Right ventricle myocardium superior (tissue), 1 donor: ENCODE results near the gene TENT4A. TPM values are rescaled to one million over a fixed set of nuclear protein-coding genes. Genes with fewer than 3 reads are reported as not detected.
"Not testable (repeated sequence)": the region's sequence is repeated elsewhere in the genome, so short reads cannot be mapped to it uniquely, and the experiment has no call there.

Experiments
- ATAC-seq: fragments of 200-7000 bp; cut with Tn5 transposase; one replicate; pipeline ENCODE4 v1.9.1; 2020; ENCODE audit warnings: mild to moderate bottlenecking; ENCODE audit not compliant: poor library complexity
- DNase-seq: peaks from one replicate; pipeline ENCODE4 v3.0.0-alpha.2; 2020
- intact Hi-C: fragments of 100-400 bp; cut with DNase I; formaldehyde crosslinking; loops from one replicate; pipeline ENCODE4 v1.11.2; 2022
- long read RNA-seq: library from polyadenylated mRNA; unstranded; transcript quantifications from one replicate; pipeline ENCODE4 v2.0.0, GENCODE V29; 2021
- total RNA-seq: library from RNA; stranded (reverse); fragmentation: NEBNext Ultra II Directional; extraction: Animal tissue kit (Norgen Biotek cat#: 25700); gene quantifications from one replicate; pipeline ENCODE4 v1.2.1, GENCODE V29; 2021
- donor health status: DM: no; HTN: yes; CAD: no; lungs with severe emphysema.

TENT4A gene
- 10.8 TPM for total RNA-seq
- long read RNA-seq, full-length matches to known transcripts, result 12 of 30 reads
- long read RNA-seq, partial matches to known transcripts, result 13 of 30 reads
- long read RNA-seq, other reads (novel, unspliced or antisense), result 5 of 30 reads

GRCh38 chr5:6713274-6714225 lies at the start of gene TENT4A:
Gene TENT4A, plus strand, starts transcription at chr5:6713432. Its CDS starts 552 bp downstream, at chr5:6713984.
- intact Hi-C loops, result loop anchor here (2.0 kb wide), 1 partner anchor 81 kb away; the partner anchor contains the start of genes NSUN2 and SRD5A1
- DNase-seq, result peak; percentile 77
- ATAC-seq, result no peak

- intact Hi-C loops, result no loop called here
- no peak for DNase-seq
- ATAC-seq, result no peak
These were observed 46.5 kb upstream of the TENT4A start for GRCh38 chr5:6666762-6667161.

GRCh38 chr5:6667648-6668047 lies 45.6 kb upstream of the TENT4A start:
- ATAC-seq (no peak), DNase-seq (no peak)
- intact Hi-C loops, result no loop called here

- intact Hi-C loops, DNase-seq, ATAC-seq: not testable (repeated sequence)
These were observed 44.5 kb upstream of the TENT4A start for GRCh38 chr5:6668717-6669116.

DNA sequence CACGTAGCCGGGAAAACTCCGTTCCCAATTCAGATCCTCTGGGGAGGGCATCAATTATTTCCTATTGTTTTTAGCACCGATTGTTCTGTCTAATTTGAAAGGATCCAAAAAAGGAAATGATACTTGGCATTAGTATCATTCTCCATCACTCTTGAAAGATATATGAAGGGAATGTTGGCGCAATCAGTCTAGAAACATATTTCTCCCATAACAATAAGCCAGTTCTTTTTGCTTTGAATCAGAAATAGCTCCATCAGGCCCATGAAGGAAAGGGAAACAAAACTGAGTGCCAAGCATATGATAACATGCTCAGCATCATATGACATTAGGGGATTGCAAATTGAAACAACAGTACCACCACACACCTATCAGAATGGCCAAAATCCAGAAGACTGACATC lies 40.2 kb upstream of the TENT4A start:
- intact Hi-C loops, result no loop called here
- DNase-seq (no peak), ATAC-seq (no peak)

- no peak for DNase-seq
- intact Hi-C loops, result no loop called here
- ATAC-seq, result no peak
These were observed 39.3 kb upstream of the TENT4A start for GRCh38 chr5:6673963-6674362.

DNA sequence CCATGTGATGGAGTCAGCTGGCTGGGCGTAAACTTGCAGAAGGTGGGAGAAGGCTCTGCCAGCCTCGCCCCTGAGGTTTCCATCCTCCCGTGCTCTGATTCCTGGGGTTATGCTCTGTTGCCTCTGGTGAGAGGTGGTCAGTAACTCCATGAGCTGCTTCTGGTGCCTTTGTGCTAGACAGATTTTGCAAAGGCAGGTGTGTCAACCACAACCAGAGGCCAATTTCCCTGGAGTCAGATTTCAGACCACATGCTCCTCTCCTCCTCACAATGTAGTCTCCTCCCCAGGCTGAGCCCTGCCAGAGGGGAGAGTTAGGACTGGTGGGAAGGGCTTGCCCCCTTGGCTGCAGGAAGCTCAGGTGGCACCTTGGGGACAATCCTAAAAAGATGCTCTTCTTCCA lies 38.8 kb upstream of the TENT4A start:
- intact Hi-C loops, result no loop called here
- DNase-seq, result no peak
- ATAC-seq, result no peak

DNA sequence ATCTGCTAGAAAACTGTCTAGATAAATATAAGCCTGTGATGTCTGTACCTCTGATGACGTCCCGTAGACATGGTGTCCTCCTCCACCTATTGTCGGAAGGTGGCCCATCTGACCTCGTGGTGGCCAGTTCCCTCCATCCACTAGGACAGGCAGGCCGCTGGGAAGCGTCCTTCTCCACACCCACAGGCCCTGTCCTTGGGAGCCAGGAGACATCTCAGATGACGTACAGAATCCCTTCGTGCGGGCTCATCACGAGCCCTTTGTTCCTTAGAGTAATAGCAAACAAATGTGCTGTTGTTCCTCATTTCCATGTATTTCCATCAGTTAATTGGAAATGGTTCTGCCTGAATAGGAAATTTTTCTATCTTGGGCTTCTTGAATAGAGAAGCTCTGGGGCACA lies 38.3 kb upstream of the TENT4A start:
- ATAC-seq, result no peak
- no peak for DNase-seq

GRCh38 chr5:6675784-6676491 lies 37.3 kb upstream of the TENT4A start:
- ATAC-seq (no peak), DNase-seq (no peak)
- intact Hi-C loops, result no loop called here

More for the DNA sequence above, 38.3 kb upstream of the TENT4A start:
- intact Hi-C loops, result no loop called here

DNA sequence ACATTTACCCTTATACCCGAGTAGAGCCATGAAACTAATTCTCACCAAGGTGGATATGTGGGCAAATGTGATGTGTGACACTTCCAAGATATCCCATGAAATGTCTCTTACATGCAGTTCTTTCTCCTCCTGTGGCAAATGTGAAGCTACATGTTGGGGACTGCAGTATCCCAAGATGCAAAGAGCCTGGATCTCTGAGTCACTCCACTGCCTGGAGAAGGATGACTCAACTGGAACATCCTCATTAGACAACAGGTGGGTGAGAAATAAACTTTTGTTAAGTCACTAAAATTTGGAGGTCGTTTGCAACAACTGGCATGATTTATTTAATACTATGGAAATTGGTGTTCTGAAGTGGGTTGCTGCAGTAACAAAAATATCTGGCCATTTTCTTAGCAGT lies 36.5 kb upstream of the TENT4A start:
- intact Hi-C loops, result no loop called here
- DNase-seq (no peak), ATAC-seq (no peak)

GRCh38 chr5:6678385-6678784 lies 34.8 kb upstream of the TENT4A start:
- ATAC-seq, result no peak
- no peak for DNase-seq

DNA sequence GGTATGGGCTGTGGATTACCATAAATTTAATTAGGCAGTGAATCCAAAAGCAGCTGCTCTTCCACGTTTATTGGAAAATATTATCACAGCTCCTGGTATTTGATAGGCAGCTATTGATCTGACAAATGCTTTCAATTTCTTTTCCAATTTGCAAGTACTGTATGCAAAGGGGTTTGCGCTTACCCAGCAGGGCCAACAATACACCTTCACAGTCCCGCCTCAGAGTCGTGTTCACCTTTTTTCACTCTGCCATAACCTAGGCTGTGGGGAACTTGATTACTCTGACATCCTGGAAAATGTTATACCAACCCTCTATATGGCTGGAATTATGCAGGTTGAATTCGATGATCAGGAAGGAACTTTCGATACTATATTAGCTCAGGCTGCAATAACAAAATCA lies 32.3 kb upstream of the TENT4A start:
- ATAC-seq (no peak), DNase-seq (no peak)

More at GRCh38 chr5:6678385-6678784, 34.8 kb upstream of the TENT4A start:
- intact Hi-C loops, result no loop called here

GRCh38 chr5:6681682-6682081 lies 31.6 kb upstream of the TENT4A start:
- ATAC-seq (no peak), DNase-seq (no peak)
- intact Hi-C loops, result no loop called here

More for the DNA sequence above, 32.3 kb upstream of the TENT4A start:
- intact Hi-C loops, result no loop called here

DNA sequence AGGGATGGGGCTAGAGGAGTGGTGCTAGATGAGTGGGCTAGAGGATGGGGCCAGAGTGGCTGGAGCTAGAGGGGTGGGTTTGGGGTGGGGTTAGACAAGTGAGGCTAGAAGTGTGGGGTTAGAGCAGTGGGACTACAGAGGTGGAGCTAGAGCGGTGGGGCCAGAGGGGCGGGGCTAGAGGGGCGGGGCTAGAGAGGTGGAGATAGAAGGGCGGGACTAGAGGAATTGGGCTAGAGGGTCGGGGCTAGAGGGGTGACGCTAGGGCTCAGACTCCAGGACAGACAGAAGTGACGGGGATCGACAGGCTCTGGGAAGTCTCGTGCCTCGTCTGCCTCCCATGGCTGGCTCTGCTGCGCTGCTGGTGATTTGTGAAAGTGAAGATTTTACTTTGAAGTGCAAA lies 31.0 kb upstream of the TENT4A start:
- no peak for ATAC-seq
- DNase-seq, result no peak
- intact Hi-C loops, result no loop called here

- intact Hi-C loops, result no loop called here
- DNase-seq (no peak), ATAC-seq (no peak)
These were observed 30.0 kb upstream of the TENT4A start for GRCh38 chr5:6683241-6683640.

- DNase-seq (no peak), ATAC-seq (no peak)
- intact Hi-C loops, result no loop called here
These were observed 29.2 kb upstream of the TENT4A start for GRCh38 chr5:6684075-6684474.

- intact Hi-C loops, result no loop called here
- no peak for DNase-seq
- no peak for ATAC-seq
These were observed 26.7 kb upstream of the TENT4A start for GRCh38 chr5:6686501-6686900.

DNA sequence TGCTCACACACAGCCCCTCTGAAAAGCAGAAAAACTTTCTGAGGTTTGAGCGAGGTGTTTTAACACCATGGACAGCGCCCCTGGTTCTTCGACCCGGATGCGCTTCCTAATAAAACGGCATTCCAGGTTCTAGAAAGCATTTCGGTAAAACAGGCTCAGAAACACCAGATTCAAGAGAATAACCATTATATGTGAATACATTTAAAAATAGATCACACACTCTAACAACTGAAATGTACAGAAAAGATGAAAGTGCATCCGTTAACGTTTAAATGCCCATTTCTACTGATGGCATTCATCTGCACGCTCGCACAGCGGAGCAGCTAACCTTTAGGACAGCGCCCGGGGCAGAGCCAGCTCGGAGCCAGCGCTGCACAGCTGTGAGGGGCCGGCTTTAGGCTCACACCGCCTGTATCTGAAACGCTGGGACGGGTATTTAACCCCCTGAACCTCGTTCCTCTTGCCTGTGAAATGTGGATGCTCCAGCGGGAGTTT lies 26.3 kb upstream of the TENT4A start:
- ATAC-seq (peak; percentile 82), DNase-seq (no peak)

DNA sequence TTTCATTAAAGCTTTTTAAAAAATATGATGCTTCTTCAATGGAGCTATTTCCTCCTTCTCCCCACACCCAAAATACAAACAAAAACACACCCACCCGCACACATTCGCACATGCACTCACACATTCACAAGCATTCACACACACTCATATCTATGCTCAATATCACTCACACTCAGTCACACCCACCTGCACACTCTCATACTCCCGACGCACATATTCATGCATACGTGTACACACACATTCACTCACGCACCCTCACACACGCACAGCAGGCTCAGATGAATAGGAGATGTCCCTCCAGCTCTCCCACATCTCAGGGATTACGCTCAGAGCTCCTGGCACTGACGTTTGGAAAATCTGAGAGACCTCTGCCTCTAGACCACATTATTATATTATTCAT lies 25.7 kb upstream of the TENT4A start:
- intact Hi-C loops, result no loop called here
- DNase-seq (no peak), ATAC-seq (no peak)

More for the DNA sequence above, 26.3 kb upstream of the TENT4A start:
- intact Hi-C loops, result no loop called here
